HS-27A (cell line): ENCODE data around the gene TRIP10.
"Not testable (repeated sequence)": the region's sequence is repeated elsewhere in the genome, so short reads cannot be mapped to it uniquely, and the experiment has no call there.

ENCODE experiments used
- DNase-seq: peaks from one replicate; pipeline ENCODE4 v3.0.0-alpha.2; 2012; ENCODE audit warnings: low read depth, missing footprints

TRIP10 gene

GRCh38 chr19:6797646-6798045 is 58.2 kb downstream of the TRIP10 start:
- DNase-seq: no peak

GRCh38 chr19:6800160-6800790 is 60.8 kb downstream of the TRIP10 start:
- DNase-seq: not testable (repeated sequence)

GRCh38 chr19:6800991-6801484 is 61.6 kb downstream of the TRIP10 start:
- peak; percentile 43 for DNase-seq
